ENCODE data around the gene KIF19.
"Not testable (repeated sequence)": the region's sequence is repeated elsewhere in the genome, so short reads cannot be mapped to it uniquely, and the experiment has no call there.

KIF19 gene

GRCh38 chr17:74391771-74392170 is 65.7 kb downstream of the KIF19 start:
- no peak for DNase-seq

- no peak for DNase-seq
Observed at GRCh38 chr17:74392848-74393247, 66.8 kb downstream of the KIF19 start.

GRCh38 chr17:74393346-74393942 is 67.4 kb downstream of the KIF19 start:
- DNase-seq = no peak

GRCh38 chr17:74394275-74394950 is 68.4 kb downstream of the KIF19 start:
- no peak for DNase-seq

- no peak for DNase-seq
Observed at GRCh38 chr17:74394977-74395376, 69.0 kb downstream of the KIF19 start.

GRCh38 chr17:74396567-74396966 is 70.5 kb downstream of the KIF19 start:
- no peak for DNase-seq

GRCh38 chr17:74402048-74402447 is 76.0 kb downstream of the KIF19 start:
- DNase-seq = no peak

- DNase-seq = no peak
Observed at GRCh38 chr17:74403512-74404137, 77.6 kb downstream of the KIF19 start.

GRCh38 chr17:74404218-74404617 is 78.2 kb downstream of the KIF19 start:
- DNase-seq = no peak

GRCh38 chr17:74404789-74405188 is 78.8 kb downstream of the KIF19 start:
- DNase-seq = no peak

- DNase-seq = not testable (repeated sequence)
Observed at GRCh38 chr17:74405311-74405710, 79.3 kb downstream of the KIF19 start.
